ENCODE results near the gene TMEM201.

The TMEM201 gene

DNA sequence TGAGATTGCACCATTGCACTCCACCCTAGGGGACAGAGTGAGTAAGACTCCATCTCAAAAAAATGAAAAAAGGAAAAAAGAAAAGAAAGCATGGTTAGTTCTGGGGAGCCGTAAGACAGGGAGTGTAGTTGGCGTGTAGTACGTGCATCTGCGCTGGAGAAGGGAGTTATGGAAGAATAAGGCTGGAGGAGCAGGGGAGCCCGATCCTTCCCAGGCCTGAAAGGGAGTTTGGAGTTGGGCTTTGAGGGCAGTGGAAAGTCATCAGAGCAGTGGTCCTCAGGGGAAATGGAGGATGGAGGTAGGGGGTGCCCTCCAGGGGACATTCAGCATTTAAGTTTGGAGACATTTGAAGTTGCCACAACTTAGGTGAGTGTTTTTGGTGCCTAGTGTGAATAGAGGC, 11.3 kb upstream of the TMEM201 start:
- no peak for DNase-seq (ENCODE audit: low read depth)

GRCh38 chr1:9580942-9581341, 7.8 kb upstream of the TMEM201 start:
- DNase-seq (ENCODE audit: low read depth): no peak

- no peak for DNase-seq (ENCODE audit: low read depth)
Measured at GRCh38 chr1:9586147-9586766, 2.5 kb upstream of the TMEM201 start.

DNA sequence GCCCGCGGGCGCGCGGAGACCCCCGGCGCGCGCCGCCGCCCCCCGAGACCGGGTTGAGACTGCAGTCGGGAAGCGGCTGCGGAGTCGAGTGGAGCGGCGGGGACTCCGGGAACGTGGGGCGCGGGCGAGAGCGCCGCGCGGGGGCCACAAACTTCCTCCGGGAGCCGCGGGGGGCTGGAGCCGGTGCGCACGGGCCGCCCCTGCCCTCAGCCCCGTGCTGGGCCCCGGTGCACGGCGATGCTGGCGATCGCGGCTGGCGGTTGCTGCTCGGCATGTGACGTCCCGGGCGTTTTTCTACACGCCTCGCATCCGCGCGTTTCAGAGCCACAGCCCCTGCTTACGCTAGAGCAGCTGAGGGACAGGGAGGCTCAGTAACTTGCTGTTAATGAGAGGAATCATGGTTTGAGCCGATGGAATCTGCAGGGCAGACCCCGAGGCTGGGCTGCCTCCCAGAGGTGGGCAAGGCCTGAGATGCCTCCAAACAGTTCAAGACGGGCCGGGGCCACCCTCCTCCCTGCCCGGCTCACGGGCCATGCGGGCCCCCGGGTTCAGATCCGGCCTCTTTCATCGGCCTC, 520 bp downstream of the TMEM201 start:
- peak; percentile 17 for DNase-seq (ENCODE audit: low read depth)

- DNase-seq (ENCODE audit: low read depth): no peak
Measured at GRCh38 chr1:9589719-9590157, 1.0 kb downstream of the TMEM201 start.

DNA sequence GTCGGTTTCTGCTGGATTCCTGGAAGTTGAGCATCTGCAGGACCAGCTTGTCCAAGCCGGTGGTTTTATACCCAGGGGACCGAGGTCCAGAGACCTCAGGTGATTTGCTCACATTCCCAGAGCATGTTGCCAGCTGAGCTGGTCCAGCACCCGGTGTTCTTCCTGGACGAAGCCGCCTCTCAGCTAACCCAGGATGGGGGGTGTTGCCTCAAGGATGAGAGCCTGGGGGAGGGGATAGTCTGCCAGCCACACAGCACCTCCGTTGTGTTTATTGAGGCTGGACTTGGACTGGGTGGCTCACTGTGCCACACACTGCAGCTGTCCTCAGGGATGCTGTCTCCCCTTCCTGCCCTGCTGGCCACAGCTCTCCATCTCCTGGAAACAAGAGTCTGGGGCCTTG, 1.5 kb downstream of the TMEM201 start:
- no peak for DNase-seq (ENCODE audit: low read depth)

DNA sequence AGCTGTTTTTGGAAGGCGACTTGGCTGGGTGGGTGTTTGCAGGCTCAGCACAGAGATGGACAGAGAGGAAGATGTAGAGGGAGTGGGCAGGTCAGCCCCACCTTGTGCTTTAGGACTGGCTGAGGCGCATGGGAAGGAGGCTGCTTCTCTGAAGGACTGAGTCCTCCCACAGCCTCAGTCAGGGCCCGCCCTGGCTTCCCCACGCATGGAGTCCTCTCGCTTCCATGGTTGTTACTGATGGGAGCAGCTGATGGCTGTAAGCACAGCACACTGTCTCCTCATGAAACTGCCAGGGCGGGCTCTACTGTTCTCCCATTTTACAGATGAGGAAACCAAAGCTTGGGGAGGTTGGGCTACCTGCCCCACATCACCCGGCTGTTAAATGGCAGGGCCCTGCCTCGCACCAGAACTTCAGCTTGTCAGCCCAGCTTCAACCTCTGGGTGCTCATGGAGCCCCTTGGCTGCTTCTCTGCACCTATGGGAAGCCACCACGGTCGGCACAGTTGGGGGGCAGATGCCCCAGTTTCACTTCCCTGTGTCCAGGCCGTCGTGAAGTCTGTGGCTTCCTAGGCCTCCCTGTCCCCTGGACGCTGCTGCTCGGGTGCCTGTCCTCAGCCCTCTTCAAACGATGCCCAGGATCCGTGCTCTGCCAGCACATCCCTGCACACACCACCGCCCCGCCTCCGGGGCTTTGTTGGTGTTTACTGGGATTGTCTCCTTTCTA, 2.4 kb downstream of the TMEM201 start:
- DNase-seq (ENCODE audit: low read depth): no peak

- DNase-seq (ENCODE audit: low read depth): no peak
Measured at GRCh38 chr1:9591669-9592509, 3.2 kb downstream of the TMEM201 start.

DNA sequence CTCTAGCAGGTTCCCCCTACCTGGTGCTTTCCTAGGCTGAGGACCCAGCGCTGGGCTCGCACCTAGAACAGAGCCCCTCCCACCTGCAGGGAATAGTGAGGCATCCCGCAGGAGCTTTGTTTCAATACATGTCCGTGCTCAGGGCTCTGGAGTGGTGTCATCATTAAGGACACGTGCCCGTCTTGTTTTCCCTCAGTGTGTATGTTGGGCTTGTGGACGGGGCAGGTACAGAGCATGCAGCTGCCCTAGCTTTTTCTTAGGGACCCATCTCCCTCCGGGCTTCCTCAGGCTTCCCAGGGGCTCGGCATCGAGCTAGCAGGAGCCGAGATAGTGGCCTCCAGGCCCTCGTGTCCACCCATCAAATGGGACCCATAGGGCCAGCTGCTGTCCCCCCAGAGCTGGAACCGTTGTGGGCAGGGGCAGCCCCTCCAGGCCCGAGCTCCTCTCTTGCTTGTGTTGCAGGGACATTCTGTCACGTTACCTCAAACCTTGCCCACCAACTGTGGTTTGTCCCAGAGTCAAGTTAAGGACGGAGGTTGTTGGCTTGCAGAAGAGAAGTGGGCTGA, 3.9 kb downstream of the TMEM201 start:
- DNase-seq (ENCODE audit: low read depth): no peak

DNA sequence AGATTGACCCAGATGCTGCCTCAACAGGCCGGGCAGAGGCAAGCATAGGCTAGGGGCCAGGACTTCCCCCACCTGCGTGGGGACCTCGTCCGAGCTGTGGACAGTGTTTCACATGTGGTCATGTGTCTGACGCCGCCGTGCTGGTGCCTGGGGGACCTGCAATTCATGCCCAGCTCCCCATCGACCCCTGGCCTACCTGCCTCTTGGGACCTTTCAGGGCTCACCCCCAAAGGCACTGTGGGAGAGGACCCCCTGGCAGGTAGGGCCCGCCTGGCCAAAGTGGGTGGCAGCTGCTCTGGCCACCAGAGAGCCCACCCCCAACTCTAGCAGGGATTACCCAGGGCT, 4.4 kb downstream of the TMEM201 start:
- DNase-seq (ENCODE audit: low read depth): no peak

- no peak for DNase-seq (ENCODE audit: low read depth)
Measured at GRCh38 chr1:9593492-9594465, 5.1 kb downstream of the TMEM201 start.

GRCh38 chr1:9594471-9595155, 5.9 kb downstream of the TMEM201 start:
- DNase-seq (ENCODE audit: low read depth): no peak

- no peak for DNase-seq (ENCODE audit: low read depth)
Measured at GRCh38 chr1:9595156-9595967, 6.7 kb downstream of the TMEM201 start.

GRCh38 chr1:9595968-9596340, 7.2 kb downstream of the TMEM201 start:
- no peak for DNase-seq (ENCODE audit: low read depth)

DNA sequence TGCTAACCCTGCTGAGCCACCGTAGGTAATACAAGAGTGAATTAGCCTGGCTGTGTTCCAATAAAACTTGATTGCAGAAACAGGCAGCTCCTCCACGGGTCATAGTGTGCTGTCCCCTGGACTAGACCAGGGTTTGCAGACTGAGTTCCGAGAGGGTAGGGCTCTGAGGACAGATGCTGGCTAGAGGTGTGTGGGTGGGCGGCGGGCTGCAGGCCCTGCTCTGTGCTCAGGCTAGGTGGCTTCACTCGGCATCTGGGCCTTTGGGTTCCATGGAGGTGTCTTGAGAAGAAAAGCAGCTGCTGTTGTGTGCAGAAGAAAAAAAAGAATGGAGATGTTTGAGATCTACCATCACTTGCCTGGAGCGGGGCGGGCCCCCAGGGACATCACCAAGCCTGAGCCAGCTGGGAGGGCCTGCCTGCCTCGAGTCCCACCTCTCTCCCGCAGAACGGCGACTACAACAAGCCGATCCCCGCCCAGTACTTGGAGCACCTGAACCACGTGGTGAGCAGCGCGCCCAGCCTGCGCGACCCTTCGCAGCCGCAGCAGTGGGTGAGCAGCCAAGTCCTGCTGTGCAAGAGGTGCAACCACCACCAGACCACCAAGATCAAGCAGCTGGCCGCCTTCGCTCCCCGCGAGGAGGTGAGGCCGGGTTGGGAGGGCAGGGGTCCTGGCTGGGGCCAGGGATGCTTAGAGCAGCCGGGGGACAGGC, 7.9 kb downstream of the TMEM201 start:
- DNase-seq (ENCODE audit: low read depth): no peak

DNA sequence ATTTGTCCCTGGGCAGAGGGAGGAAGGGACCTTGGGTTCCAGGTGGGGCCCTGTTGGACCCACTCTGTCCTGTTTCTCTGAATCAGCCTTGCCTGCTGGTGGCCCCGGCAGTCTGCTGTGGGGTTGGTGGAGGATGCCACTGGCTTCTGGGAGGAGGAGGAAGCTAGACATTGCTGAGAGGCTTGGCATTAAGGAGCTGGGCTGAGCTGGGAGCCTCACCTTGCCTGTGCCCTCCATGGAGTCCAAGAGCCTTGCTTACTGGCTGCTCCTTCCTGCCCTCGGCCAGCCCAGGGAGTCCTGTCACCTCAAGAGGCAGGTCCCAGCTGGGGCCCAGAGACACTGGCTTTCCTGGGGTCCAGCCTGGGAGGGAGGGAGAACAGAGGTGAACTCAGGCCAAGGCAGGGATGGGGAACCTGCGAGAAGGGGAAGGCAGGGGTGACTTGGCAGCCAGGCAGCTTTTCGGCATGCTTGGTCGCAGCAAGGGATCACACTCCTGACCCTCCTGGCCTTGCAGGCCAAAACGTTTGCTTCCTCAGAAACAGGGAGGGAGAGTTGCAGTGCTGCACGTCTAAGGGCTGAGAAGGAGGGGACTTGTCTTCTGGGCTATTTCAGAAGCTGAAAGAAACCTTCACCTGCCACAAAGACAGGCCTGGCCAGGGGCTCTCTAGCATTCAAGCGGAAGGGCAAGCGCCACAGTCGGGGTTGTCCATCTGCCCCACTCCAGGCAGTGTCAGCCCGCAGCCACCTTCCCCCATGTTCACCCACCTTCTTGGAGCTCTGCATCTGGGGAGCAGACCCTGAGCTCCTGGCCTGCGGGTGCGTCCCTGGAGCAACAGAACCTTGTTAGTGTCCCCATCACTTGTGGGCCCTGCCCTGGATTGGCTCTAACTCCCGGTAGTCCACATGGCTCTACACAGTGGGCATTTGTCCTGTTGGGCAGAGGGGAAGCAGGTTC, 8.9 kb downstream of the TMEM201 start:
- DNase-seq (ENCODE audit: low read depth): no peak

DNA sequence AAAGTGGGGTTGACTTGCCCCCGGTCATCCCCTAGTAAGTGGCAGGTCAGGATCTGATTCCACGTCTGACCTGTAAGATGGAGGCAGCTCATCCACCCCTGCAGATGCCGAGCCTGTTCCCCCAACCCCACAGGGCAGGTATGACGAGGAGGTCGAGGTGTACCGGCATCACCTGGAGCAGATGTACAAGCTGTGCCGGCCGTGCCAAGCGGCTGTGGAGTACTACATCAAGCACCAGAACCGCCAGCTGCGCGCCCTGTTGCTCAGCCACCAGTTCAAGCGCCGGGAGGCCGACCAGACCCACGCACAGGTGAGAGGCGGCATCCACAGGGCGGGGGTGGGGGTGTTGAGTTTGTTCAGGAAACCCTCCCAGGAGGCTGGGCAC, 9.6 kb downstream of the TMEM201 start:
- no peak for DNase-seq (ENCODE audit: low read depth)

DNA sequence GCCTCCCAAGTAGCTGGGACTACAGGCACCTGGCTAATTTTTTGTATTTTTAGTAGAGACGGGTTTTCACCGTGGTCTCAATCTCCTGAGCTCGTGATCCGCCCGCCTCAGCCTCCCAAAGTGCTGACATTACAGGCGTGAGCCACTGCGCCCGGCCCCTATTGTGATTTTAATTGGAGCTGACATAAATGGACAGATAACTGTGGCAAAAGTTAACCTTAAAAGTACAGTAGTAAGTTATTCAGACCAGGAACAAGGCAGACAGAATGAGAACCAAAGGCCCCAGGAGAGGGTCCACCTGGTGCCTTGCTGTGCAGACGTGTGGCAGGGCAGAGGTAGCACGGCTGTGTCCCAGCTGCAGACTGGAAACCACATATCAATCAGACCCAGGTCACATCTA, 11.0 kb downstream of the TMEM201 start:
- DNase-seq (ENCODE audit: low read depth): no peak
